Measurements from ENCODE around the gene BORCS5.

BORCS5 gene

DNA sequence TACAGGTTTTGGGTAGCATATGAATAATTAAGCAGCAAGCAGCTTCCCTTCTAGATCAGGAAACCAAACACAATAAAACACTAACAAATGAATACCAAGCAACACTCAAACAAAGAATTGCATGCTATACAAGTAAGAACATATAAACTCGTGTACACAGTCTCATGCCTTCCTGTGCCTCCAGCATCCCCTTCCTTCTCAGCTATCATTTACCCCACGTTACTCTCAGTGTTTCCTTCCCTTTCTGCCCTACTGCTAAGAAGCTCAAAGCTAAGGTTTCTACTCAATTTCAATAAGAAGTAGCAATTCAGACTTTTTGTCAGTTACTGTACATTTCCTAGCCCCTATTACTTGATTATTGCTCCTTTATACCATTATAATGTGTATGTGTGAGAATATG lies 124.8 kb downstream of the BORCS5 start:
- DNase-seq (ENCODE audit: low read depth): no peak
- TF ChIP-seq, protein P1, sequence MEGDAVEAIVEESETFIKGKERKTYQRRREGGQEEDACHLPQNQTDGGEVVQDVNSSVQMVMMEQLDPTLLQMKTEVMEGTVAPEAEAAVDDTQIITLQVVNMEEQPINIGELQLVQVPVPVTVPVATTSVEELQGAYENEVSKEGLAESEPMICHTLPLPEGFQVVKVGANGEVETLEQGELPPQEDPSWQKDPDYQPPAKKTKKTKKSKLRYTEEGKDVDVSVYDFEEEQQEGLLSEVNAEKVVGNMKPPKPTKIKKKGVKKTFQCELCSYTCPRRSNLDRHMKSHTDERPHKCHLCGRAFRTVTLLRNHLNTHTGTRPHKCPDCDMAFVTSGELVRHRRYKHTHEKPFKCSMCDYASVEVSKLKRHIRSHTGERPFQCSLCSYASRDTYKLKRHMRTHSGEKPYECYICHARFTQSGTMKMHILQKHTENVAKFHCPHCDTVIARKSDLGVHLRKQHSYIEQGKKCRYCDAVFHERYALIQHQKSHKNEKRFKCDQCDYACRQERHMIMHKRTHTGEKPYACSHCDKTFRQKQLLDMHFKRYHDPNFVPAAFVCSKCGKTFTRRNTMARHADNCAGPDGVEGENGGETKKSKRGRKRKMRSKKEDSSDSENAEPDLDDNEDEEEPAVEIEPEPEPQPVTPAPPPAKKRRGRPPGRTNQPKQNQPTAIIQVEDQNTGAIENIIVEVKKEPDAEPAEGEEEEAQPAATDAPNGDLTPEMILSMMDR (IDR thresholded peaks at IDR 0.05; ENCODE audit: low read length, missing control alignments): no peak

DNA sequence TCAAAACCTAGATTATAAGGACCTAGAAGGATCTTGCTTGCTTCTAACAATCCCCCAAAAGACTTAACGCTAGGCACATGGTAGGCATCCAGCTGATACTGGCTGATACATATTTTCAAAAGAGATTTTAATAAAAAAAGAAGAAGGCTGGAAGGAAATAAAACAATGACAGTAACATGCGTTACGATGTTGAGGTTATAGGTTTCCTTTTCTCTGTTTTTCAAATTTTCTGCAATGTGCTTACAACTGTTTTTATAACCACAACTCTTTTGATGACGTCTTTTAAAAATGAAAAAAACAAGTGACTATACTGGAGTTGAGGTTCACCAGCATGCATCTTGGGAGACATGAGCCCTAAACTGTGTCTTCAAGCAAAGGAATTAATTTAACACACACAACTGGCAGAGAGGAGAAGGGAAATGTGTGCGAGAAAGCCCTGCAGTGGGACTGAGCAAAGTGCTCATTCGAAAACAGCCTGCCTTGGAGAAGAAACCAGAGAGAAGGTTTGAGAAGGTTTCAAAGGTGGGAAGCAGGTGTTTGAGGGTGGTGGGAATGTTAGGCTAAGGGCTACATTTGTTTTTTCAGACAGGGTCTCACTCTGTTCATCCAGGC lies 125.4 kb downstream of the BORCS5 start:
- no peak overlapping the region for H3K4me3 ChIP-seq (replicated peaks; ENCODE audit: low read depth, low read length)
- DNase-seq (ENCODE audit: low read depth): no peak
- TF ChIP-seq, protein P1 (IDR thresholded peaks at IDR 0.05; ENCODE audit: low read length, missing control alignments): no peak

More for the DNA sequence above, 124.8 kb downstream of the BORCS5 start:
- H3K4me3 ChIP-seq (replicated peaks; ENCODE audit: low read depth, low read length): no peak overlapping the region

DNA sequence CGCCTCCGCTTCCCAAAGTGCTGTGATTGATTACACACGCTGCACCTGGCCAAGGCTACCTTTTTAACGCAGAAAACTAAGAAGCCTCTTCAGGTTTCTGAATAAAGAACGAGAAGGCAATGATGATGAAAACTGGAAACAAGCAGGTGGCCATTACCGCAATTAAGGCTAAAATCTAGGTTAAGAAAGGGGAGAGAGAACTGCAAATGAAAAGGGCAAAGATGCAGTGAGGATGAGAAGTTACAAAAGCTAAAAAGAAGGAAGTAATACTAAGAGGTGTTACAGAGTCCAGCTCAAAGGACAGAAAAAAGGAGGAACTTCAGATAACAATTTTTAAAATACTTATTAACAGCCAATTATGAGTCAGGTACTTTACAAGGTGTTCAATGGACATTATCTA lies 126.1 kb downstream of the BORCS5 start:
- no peak overlapping the region for H3K4me3 ChIP-seq (replicated peaks; ENCODE audit: low read depth, low read length)
- TF ChIP-seq, protein P1 (IDR thresholded peaks at IDR 0.05; ENCODE audit: low read length, missing control alignments): no peak
- no peak for DNase-seq (ENCODE audit: low read depth)

DNA sequence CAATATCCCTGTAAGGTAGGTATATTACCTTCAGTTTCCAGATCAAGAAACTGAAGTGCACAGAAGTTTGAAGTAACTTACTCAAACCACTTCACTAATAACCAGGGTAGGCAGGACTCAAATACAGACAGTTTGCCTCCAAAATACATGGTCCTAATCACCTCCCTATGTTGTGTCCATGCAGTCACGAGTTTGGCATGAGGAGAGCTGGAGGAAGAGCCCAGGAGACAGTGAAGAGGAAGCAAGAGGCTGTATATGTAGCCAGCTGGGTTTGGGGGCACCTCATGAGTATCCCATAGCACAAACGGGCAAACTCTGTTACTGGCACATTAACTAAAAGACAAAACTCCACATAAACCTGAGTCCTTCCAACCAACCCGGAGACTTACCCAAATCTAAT lies 126.6 kb downstream of the BORCS5 start:
- DNase-seq (ENCODE audit: low read depth): no peak
- H3K4me3 ChIP-seq (replicated peaks; ENCODE audit: low read depth, low read length): no peak overlapping the region
- TF ChIP-seq, protein P1 (IDR thresholded peaks at IDR 0.05; ENCODE audit: low read length, missing control alignments): no peak

DNA sequence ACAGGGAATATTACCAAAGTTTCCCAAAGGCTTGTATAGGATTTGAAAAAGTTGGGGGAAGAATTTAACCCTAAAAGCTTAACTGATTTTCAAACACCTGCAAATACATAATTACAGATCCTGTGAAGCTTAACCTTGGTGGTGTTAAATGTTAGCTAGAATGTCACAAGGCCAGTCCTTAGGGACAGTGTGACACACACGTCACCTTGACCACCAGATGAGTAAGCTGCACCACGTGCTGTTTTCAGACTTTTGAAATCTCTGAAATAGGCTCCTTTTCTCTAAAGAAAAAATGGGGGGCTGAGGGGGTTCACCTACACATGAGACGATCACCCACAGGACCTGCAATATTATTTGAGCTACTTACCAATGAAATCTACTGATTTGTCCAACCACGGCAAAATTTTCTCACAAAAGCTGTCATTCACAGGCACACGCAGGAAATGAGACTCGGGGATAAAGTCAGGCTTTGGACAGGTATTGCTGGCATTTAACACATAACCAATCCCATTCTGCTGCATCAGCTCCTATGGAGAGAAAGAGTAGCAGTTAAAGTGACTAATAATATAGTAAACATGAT lies 129.9 kb downstream of the BORCS5 start:
- H3K4me3 ChIP-seq (replicated peaks; ENCODE audit: low read depth, low read length): no peak overlapping the region
- DNase-seq (ENCODE audit: low read depth): no peak
- TF ChIP-seq, protein P1 (IDR thresholded peaks at IDR 0.05; ENCODE audit: low read length, missing control alignments): no peak

DNA sequence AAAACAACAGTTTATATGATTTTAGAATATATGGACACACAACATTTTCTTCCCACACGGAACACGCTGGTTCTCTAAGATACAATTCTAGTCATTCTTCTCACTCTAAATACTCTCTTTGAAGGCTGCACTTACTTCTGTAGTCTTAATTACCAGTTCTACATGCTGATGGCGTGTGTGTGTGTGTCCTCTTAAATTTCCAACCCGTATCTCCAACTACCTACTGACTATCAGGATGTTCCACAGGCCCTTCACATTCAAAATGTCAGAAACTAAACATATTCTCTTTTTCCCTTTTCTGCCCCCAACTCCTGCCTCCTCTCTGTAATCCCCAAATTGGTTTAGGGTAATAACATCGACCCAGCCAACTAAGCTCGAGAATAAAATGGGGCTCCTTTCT lies 130.6 kb downstream of the BORCS5 start:
- H3K4me3 ChIP-seq (replicated peaks; ENCODE audit: low read depth, low read length): no peak overlapping the region
- TF ChIP-seq, protein P1 (IDR thresholded peaks at IDR 0.05; ENCODE audit: low read length, missing control alignments): no peak

DNA sequence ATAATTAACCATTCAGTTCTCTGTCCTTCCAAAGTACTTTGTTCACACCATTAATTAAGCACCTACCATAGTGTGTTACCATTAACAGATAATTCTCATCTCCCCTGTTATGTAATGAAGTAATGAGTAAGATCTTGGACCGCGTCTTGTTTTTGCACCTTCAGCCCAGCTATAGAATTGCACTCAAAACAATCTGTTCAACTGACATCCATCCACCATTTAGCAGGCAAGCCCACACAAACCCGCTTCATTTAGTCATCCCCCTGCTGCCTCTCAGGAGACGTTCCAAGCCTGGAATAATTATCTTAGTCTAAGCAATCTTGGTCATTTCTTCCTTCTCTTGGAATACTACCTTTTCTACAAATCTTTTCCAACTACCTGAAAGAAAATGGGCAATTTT lies 131.4 kb downstream of the BORCS5 start:
- no peak for DNase-seq (ENCODE audit: low read depth)
- H3K4me3 ChIP-seq (replicated peaks; ENCODE audit: low read depth, low read length): no peak overlapping the region
- TF ChIP-seq, protein P1 (IDR thresholded peaks at IDR 0.05; ENCODE audit: low read length, missing control alignments): no peak

More for the DNA sequence above, 130.6 kb downstream of the BORCS5 start:
- DNase-seq (ENCODE audit: low read depth): no peak

Data from fibroblast of pulmonary artery (primary cell).